ENCODE data around the gene MED8. TPM values are rescaled to one million over a fixed set of nuclear protein-coding genes. Genes with fewer than 3 reads are reported as not detected.

The MED8 gene
- total RNA-seq, 1 experiment from 2014 or later: 36.7 TPM

DNA sequence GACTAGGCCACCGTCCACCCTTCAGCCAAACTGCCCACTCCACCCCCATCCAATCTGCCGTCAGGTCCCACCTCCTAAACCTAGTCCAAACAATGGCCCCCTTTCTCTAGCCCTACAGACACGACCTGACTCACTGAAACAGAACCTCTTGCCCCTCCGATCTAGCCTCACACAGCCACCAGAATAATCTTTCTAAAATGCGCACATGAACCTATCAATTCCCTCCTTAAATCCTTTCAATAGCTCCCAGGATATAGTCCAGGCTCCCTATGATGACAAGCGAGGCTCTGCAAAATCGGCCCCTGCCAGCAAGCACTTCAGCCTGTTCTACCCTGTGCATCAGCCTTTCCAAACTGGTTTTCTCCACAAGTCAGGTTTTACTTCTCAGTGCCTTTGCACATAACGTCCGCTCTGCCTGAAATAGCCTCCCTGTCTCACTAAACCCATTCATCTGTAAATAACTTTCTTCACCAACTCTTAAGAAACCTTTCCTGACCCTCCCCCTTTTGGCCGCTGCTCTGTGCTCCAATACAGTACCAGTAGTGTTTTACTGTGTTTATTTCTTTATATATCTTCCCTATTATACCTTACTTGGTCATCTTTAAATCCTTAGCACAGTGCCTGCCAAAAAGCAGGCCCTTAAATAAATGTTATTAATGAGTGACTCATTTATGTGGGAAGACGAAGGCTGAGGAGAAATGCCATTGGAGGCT lies 39.9 kb downstream of the MED8 start:
- no peak for DNase-seq (ENCODE audit: low spot score)
- H3K27me3 ChIP-seq (replicated peaks; ENCODE audit: insufficient read depth, low read depth, low read length, poor library complexity): no peaks in the 10 kb centered on the region
- H3K27ac ChIP-seq (ENCODE audit: low read depth, low read length, poor library complexity, severe bottlenecking): no peak overlapping the region
- H3K36me3 ChIP-seq (ENCODE audit: insufficient read depth, low read length, poor library complexity, severe bottlenecking): no peaks in the 10 kb centered on the region
- no peaks in the 10 kb centered on the region for H3K9me3 ChIP-seq (ENCODE audit: low read depth, low read length, poor library complexity, severe bottlenecking)
- BruUV-seq (replicated peaks): no TSS peak
- intact Hi-C loops (cut with micrococcal nuclease; ENCODE audit: unreplicated experiment): loop anchor here (10.0 kb wide), 1 partner anchor 105 kb away; no protein-coding TSS in a partner anchor
- POLR2A ChIA-PET (ENCODE audit: low non-redundant PET): no interaction called here
- peak overlapping the region; percentile 52 for H3K4me3 ChIP-seq (ENCODE audit: low read depth, low read length, poor library complexity, severe bottlenecking)
- CTCF ChIA-PET: no interaction called here
- H3K4me1 ChIP-seq (ENCODE audit: insufficient read depth, low read length, poor library complexity, severe bottlenecking): peaks cover 8% of the 10 kb centered on the region
- TF ChIP-seq CTCF (conservative IDR thresholded peaks at IDR 0.05; ENCODE audit: low read depth, low read length): no peak
- no peak for TF ChIP-seq EZH2 (IDR thresholded peaks at IDR 0.05; ENCODE audit: borderline replicate concordance, low read depth, low read length, poor library complexity, severe bottlenecking)

DNA sequence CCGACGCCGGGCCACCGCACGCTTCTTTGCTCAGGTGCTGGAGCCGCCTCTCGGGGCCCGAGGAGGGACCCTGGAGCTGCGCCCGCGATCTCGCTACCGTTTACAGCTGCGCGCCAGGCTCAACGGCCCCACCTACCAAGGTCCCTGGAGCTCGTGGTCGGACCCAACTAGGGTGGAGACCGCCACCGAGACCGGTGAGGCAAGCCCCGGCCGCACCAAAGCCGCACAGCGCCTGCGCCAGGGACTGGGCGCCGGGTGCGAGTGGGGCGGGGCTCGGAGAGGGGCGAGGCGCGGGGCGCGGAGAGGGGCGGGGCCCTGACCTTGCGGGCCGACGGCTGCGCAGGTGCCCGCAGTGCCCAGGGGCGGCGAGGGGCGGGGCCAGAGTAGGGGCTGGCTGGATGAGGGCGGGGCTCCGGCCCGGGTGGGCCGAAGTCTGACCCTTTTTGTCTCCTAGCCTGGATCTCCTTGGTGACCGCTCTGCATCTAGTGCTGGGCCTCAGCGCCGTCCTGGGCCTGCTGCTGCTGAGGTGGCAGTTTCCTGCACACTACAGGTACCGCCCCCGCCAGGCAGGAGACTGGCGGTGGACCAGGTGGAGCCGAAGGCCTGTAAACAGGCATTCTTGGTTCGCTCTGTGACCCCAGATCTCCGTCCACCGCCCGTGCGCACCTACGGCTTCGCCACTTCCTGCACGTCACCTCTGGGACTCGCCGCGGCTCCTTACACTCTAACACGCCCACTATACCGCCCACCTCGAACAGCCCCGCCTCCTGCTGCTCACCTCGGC lies 40.6 kb downstream of the MED8 start:
- CTCF ChIA-PET: no interaction called here
- peak overlapping the region; percentile 62 for H3K27ac ChIP-seq (ENCODE audit: low read depth, low read length, poor library complexity, severe bottlenecking)

DNA sequence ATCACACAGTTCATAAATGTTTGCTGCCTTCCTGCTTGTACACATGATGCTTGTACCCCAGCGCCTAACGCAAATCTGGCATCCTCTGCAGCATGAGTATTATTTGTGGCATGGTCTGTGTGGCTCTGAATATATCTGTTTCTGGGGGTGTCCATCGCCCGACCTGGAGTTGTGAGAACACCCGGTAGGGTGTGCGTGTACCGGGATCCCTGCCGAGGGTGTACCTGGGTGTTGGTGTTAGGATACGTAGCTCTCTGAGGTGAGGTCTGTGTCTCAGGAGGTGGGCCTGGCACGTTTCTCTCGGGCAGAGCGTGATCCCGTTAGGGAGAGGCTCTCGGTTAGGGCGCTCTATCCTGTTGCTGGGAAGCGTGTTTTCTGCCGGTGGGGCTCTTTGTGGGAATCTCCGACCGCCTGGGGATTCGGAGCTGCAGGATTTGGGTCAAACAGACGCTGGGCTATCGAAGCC lies 41.2 kb downstream of the MED8 start:
- no TSS peak for BruUV-seq (replicated peaks)

More for the DNA sequence above, 40.6 kb downstream of the MED8 start:
- TF ChIP-seq EZH2 (IDR thresholded peaks at IDR 0.05; ENCODE audit: borderline replicate concordance, low read depth, low read length, poor library complexity, severe bottlenecking) (no peak), CTCF (conservative IDR thresholded peaks at IDR 0.05; ENCODE audit: low read depth, low read length) (no peak)
- peak; percentile 82 for DNase-seq (ENCODE audit: low spot score)
- Histone ChIP-seq H3K4me3 (ENCODE audit: low read depth, low read length, poor library complexity, severe bottlenecking) (peak overlapping the region; percentile 52), H3K27me3 (replicated peaks; ENCODE audit: insufficient read depth, low read depth, low read length, poor library complexity) (no peaks in the 10 kb centered on the region), H3K4me1 (ENCODE audit: insufficient read depth, low read length, poor library complexity, severe bottlenecking) (peaks cover 8% of the 10 kb centered on the region), H3K36me3 (ENCODE audit: insufficient read depth, low read length, poor library complexity, severe bottlenecking) (no peaks in the 10 kb centered on the region), H3K9me3 (ENCODE audit: low read depth, low read length, poor library complexity, severe bottlenecking) (no peaks in the 10 kb centered on the region)
- POLR2A ChIA-PET (ENCODE audit: low non-redundant PET): no interaction called here
- intact Hi-C loops (cut with micrococcal nuclease; ENCODE audit: unreplicated experiment): no loop called here
- no TSS peak for BruUV-seq (replicated peaks)

More for the DNA sequence above, 41.2 kb downstream of the MED8 start:
- Histone ChIP-seq H3K36me3 (ENCODE audit: insufficient read depth, low read length, poor library complexity, severe bottlenecking) (no peaks in the 10 kb centered on the region), H3K27ac (ENCODE audit: low read depth, low read length, poor library complexity, severe bottlenecking) (peak overlapping the region; percentile 62), H3K4me3 (ENCODE audit: low read depth, low read length, poor library complexity, severe bottlenecking) (peak overlapping the region; percentile 52), H3K27me3 (replicated peaks; ENCODE audit: insufficient read depth, low read depth, low read length, poor library complexity) (no peaks in the 10 kb centered on the region), H3K4me1 (ENCODE audit: insufficient read depth, low read length, poor library complexity, severe bottlenecking) (peaks cover 8% of the 10 kb centered on the region), H3K9me3 (ENCODE audit: low read depth, low read length, poor library complexity, severe bottlenecking) (no peaks in the 10 kb centered on the region)
- CTCF ChIA-PET: no interaction called here
- no peak for DNase-seq (ENCODE audit: low spot score)
- TF ChIP-seq EZH2 (IDR thresholded peaks at IDR 0.05; ENCODE audit: borderline replicate concordance, low read depth, low read length, poor library complexity, severe bottlenecking) (no peak), CTCF (conservative IDR thresholded peaks at IDR 0.05; ENCODE audit: low read depth, low read length) (no peak)
- intact Hi-C loops (cut with micrococcal nuclease; ENCODE audit: unreplicated experiment): no loop called here
- POLR2A ChIA-PET (ENCODE audit: low non-redundant PET): no interaction called here

Data from A673 (cell line).